Heart right ventricle (tissue), 16 donors: ENCODE data around the gene NGEF. TPM values are rescaled to one million over a fixed set of nuclear protein-coding genes. Genes with fewer than 3 reads are reported as not detected.

Source experiments
- ATAC-seq, 8 donors: fragments of 200-7000 bp; cut with Tn5 transposase; one replicate each; pipeline ENCODE4 v1.9.1; 2020; ENCODE audit warnings: mild to moderate bottlenecking in 8 of 8, moderate library complexity in 8 of 8, moderate number of reproducible peaks in 1 of 8
- DNase-seq, 2 donors: peaks; one replicate each; pipeline ENCODE4 v3.0.0-alpha.2; 2020
- H3K27ac ChIP-seq, 10 donors: fragments of 200-600 bp; sonication (generic) in 2 of 10; one replicate each; pipeline versions ENCODE4 v1.5.0 to v1.8.0; 2020 to 2022; ENCODE audit warnings: mild to moderate bottlenecking in 3 of 10
- H3K27me3 ChIP-seq, 7 donors: fragments of 200-600 bp; one replicate each; pipeline ENCODE4 v1.8.0; 2021 to 2022; ENCODE audit warnings: mild to moderate bottlenecking in 2 of 7
- H3K36me3 ChIP-seq, 9 donors: fragments of 200-600 bp; sonication (generic) in 1 of 9; one replicate each; pipeline versions ENCODE4 v1.5.0 to v1.8.0; 2020 to 2022; ENCODE audit warnings: mild to moderate bottlenecking in 2 of 9
- H3K4me1 ChIP-seq, 9 donors: fragments of 200-600 bp; sonication (generic) in 1 of 9; one replicate each; pipeline versions ENCODE4 v1.5.0 to v1.8.0; 2020 to 2022; ENCODE audit warnings: mild to moderate bottlenecking in 4 of 9
- H3K4me3 ChIP-seq, 10 donors: fragments of 200-600 bp; sonication (generic) in 2 of 10; one replicate each; pipeline versions ENCODE4 v1.5.0 to v1.8.0; 2020 to 2022; ENCODE audit warnings: mild to moderate bottlenecking in 7 of 10, moderate library complexity in 2 of 10
- H3K9me3 ChIP-seq, 11 donors: fragments of 200-600 bp in 10 of 11; sonication (generic) in 2 of 11; one replicate each; pipeline versions ENCODE4 v1.5.0 to v1.8.0; 2013 to 2022; ENCODE audit warnings: mild to moderate bottlenecking in 2 of 11, control low read depth in 1 of 11, moderate library complexity in 1 of 11
- CTCF ChIP-seq, 9 donors: fragments of 200-600 bp; sonication (generic) in 2 of 9; IDR thresholded peaks; one replicate each; pipeline versions ENCODE4 v1.5.0 to v1.8.0; 2021 to 2022; ENCODE audit warnings: antibody characterized with exemption in 9 of 9, mild to moderate bottlenecking in 5 of 9, moderate library complexity in 1 of 9
- WGBS, 2 donors: extraction: QIAGEN DNeasy Blood & Tissue Kit; methylation state at CpG; one replicate each; pipeline ENCODE4 v1.1.7; 2013; ENCODE audit warnings: inconsistent platforms in 1 of 2; 5-methylcytosine and 5-hydroxymethylcytosine counted together
- intact Hi-C, 10 donors: fragments of 100-400 bp; cut with DNase I; formaldehyde crosslinking; loops; one replicate each; pipeline versions ENCODE4 v1.11.1 to v1.14.2; 2022
- polyA plus RNA-seq, 2 donors: library from polyadenylated mRNA; stranded (reverse); fragments of 200-250 nt; gene quantifications; one replicate each; pipeline ENCODE4 v1.2.3, GENCODE V29; 2013
- total RNA-seq, 10 donors: library from RNA; stranded (reverse); fragmentation: NEBNext Ultra II Directional in 3 of 10; extraction: Animal tissue kit (Norgen Biotek cat#: 25700) in 3 of 10; gene quantifications; one replicate each; pipeline versions ENCODE4 v1.2.1 to v1.2.4, GENCODE V29; 2021 to 2023
- donor health status: Arrhythmogenic right ventricular cardiomyopathy.
- donor health status: ischemic (EF 13 %, LVEDD 7.1; RV severe dilation, severe dysfunction).
- donor health status: healthy with polysubstance abuse.
- donor health status: DM: no; HTN: yes; CAD: no.
- donor health status: DM: no; HTN: no; CAD: no.
- donor health status: ischemic (EF 25% LVEDD 6.9; RV normal size, moderate dysfunction).
- donor health status: ischemic (EF 25% LVEDD 5.7; RV mildly dilated, moderate dysfunction).
- donor health status: healthy.
- donor health status: DM: yes; HTN: yes; CAD: no.
- donor health status: Ischemic cardiomyopathy.
- donor health status: ischemic (EF 35%, LVEDD 5.7; RV mildly dilated, moderate dysfunction).
- donor health status: nonischemic (EF 11% LVEDD 7.7; RV severe dilation, severe dysfunction).
- donor health status: DM: yes; HTN: yes; CAD: no.
- donor health status: PGD.
- donor health status: ischemic (EF 29% LVEDD 5.4; RV normal size, mild dysfunction).
- donor health status: nonischemic (EF 23%, LVEDD 6.1; RV moderate dilation, normal function).

NGEF gene
- total and polyA plus RNA-seq, 12 donors, result 0.27 to 0.75 (median 0.54) TPM; not detected in 3

GRCh38 chr2:232974396-232974795 lies 38.7 kb downstream of the NGEF start:
- Histone ChIP-seq H3K4me1 (no peaks in the 10 kb centered on the region), H3K4me3 (no peak overlapping the region), H3K36me3 (no peaks in the 10 kb centered on the region), H3K27me3 (peaks cover 0 to 47% (median 9%) of the 10 kb centered on the region in 7 donors), H3K27ac (no peak overlapping the region), H3K9me3 (peaks cover 0 to 4% (median 0%) of the 10 kb centered on the region in 11 donors)
- intact Hi-C loops, result no loop called here
- TF ChIP-seq CTCF (IDR thresholded peaks at IDR 0.05), result no peak
- WGBS, 2 donors, result 42 to 43% methylated on average over 7 of the region's 7 CpGs
- no peak for DNase-seq
- no peak for ATAC-seq

- Histone ChIP-seq H3K27ac (no peak overlapping the region), H3K27me3 (peaks cover 0 to 44% (median 9%) of the 10 kb centered on the region in 7 donors), H3K36me3 (no peaks in the 10 kb centered on the region), H3K4me1 (no peaks in the 10 kb centered on the region), H3K9me3 (peaks cover 0 to 4% (median 0%) of the 10 kb centered on the region in 11 donors), H3K4me3 (no peak overlapping the region)
- intact Hi-C loops, result no loop called here
- WGBS, 2 donors, result 59 to 67% methylated on average over 3 of the region's 3 CpGs
- DNase-seq, result no peak
- TF ChIP-seq CTCF (IDR thresholded peaks at IDR 0.05), result no peak
- ATAC-seq, result no peak
Observed at GRCh38 chr2:232973796-232974195, 39.3 kb downstream of the NGEF start.

GRCh38 chr2:232973011-232973735 lies 39.9 kb downstream of the NGEF start:
- peaks cover 0 to 4% (median 0%) of the 10 kb centered on the region in 11 donors for H3K9me3 ChIP-seq
- intact Hi-C loops, result no loop called here
- H3K4me3 ChIP-seq, result no peak overlapping the region
- WGBS, 2 donors, result 80 to 83% methylated on average over 10 of the region's 10 CpGs
- DNase-seq (no peak), ATAC-seq (no peak)
- H3K27ac ChIP-seq, result no peak overlapping the region
- H3K36me3 ChIP-seq, result no peaks in the 10 kb centered on the region
- no peak for TF ChIP-seq CTCF (IDR thresholded peaks at IDR 0.05)
- peaks cover 0 to 39% (median 9%) of the 10 kb centered on the region in 7 donors for H3K27me3 ChIP-seq
- H3K4me1 ChIP-seq, result no peaks in the 10 kb centered on the region

DNA sequence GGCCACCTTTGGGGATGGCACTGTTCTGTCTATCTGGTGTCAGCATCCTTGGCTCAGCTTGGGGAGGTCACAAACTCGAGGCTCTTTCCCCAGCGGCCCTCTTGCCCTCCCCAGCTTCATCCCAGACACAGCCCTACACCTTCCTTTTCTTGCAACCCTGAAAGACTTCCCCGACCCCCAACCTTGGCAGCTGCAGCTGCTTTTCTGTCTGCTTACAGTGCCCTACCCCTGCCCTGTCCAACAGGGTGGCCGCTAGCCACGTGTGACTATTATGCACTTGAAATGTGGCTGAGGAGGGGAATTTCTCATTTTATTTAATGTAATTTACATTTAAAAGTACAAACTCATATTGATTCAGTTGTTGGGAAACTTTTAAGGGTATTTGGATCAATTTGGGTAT lies 41.3 kb downstream of the NGEF start:
- Histone ChIP-seq H3K4me3 (no peak overlapping the region), H3K36me3 (no peaks in the 10 kb centered on the region), H3K9me3 (peaks cover 0 to 4% (median 0%) of the 10 kb centered on the region in 11 donors), H3K4me1 (no peaks in the 10 kb centered on the region), H3K27ac (no peak overlapping the region), H3K27me3 (peaks cover 0 to 31% (median 7%) of the 10 kb centered on the region in 7 donors)
- ATAC-seq (no peak), DNase-seq (no peak)
- 63 to 68% methylated on average over 5 of the region's 5 CpGs for WGBS, 2 donors
- TF ChIP-seq CTCF (IDR thresholded peaks at IDR 0.05), result no peak
- intact Hi-C loops, result no loop called here
